HG03280 (cell line): Measurements from ENCODE around the gene PCTP.
A peak's percentile ranks its signal among the peaks of the same experiment; 100 is the strongest.

Source experiments
- ATAC-seq: cut with Tn5 transposase; IDR thresholded peaks from one replicate; pipeline ENCODE4 v1.9.1; 2021; ENCODE audit warnings: mild to moderate bottlenecking, moderate library complexity; ENCODE audit not compliant: unreplicated experiment

The PCTP gene

GRCh38 chr17:55727275-55727674, 23.6 kb upstream of the PCTP start:
- no peak for ATAC-seq

GRCh38 chr17:55727920-55728319, 22.9 kb upstream of the PCTP start:
- no peak for ATAC-seq

- ATAC-seq, result no peak
Observed at GRCh38 chr17:55728361-55728760, 22.5 kb upstream of the PCTP start.

- no peak for ATAC-seq
Observed at GRCh38 chr17:55728833-55729232, 22.0 kb upstream of the PCTP start.

- ATAC-seq, result no peak
Observed at GRCh38 chr17:55729484-55729883, 21.4 kb upstream of the PCTP start.

GRCh38 chr17:55730380-55730779, 20.5 kb upstream of the PCTP start:
- no peak for ATAC-seq

- no peak for ATAC-seq
Observed at GRCh38 chr17:55730808-55731207, 20.0 kb upstream of the PCTP start.

GRCh38 chr17:55731586-55732250, 19.1 kb upstream of the PCTP start:
- ATAC-seq, result no peak

GRCh38 chr17:55734128-55734781, 16.6 kb upstream of the PCTP start:
- ATAC-seq, result peak; percentile 59

GRCh38 chr17:55735731-55736405, 15.0 kb upstream of the PCTP start:
- no peak for ATAC-seq

- no peak for ATAC-seq
Observed at GRCh38 chr17:55737976-55738501, 12.8 kb upstream of the PCTP start.

- ATAC-seq, result no peak
Observed at GRCh38 chr17:55740511-55741355, 10.1 kb upstream of the PCTP start.

- ATAC-seq, result no peak
Observed at GRCh38 chr17:55741356-55741700, 9.5 kb upstream of the PCTP start.

GRCh38 chr17:55742272-55743102, 8.4 kb upstream of the PCTP start:
- peak; percentile 91 for ATAC-seq

- peak; percentile 16 for ATAC-seq
Observed at GRCh38 chr17:55743103-55743679, 7.7 kb upstream of the PCTP start.

GRCh38 chr17:55745258-55745657, 5.6 kb upstream of the PCTP start:
- ATAC-seq, result no peak

- ATAC-seq, result no peak
Observed at GRCh38 chr17:55746466-55746865, 4.4 kb upstream of the PCTP start.

- no peak for ATAC-seq
Observed at GRCh38 chr17:55747209-55747608, 3.6 kb upstream of the PCTP start.

- ATAC-seq, result no peak
Observed at GRCh38 chr17:55748841-55749240, 2.0 kb upstream of the PCTP start.

- no peak for ATAC-seq
Observed at GRCh38 chr17:55749985-55750384, 866 bp upstream of the PCTP start.
